Measurements from ENCODE around the gene TRIL.

Gene TRIL

DNA sequence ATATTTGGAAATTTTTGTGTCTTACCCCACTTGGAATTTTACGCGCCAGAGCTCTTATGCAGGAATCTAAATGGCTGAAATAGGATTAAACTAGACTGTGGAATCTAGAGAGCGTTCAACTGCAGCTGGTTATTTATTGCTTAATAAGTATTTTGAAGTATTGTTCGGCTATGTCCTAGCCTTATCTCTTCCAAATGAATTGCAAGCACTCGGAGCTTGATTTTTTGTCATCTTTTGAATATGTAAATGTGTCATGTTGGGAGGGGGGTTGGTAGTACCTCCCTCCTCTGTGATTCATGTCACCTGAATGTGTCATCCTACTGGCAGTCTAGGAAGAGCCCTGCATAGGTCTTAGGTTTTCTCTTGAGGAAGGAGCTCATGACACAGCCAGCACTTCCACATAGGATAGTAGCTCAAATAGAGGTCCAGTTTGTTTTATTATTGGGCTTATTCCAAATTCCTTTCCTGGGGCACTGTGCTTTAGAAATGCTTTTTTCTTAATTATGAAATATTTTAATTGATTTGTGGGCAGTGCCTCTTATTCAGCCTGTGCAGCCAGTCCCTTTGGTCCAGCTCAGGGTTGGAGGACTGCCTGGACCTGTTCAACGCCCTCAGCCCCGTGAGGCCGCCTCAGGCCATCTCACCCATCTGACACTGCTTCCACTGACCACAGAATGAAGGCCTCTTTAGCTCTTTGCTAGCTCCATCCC, 22.5 kb upstream of the TRIL start:
- DNase-seq = no peak

GRCh38 chr7:28979776-28980175, 21.6 kb upstream of the TRIL start:
- DNase-seq = no peak

GRCh38 chr7:28977881-28978280, 19.8 kb upstream of the TRIL start:
- no peak for DNase-seq

- no peak for DNase-seq
Measured at GRCh38 chr7:28976022-28976421, 17.9 kb upstream of the TRIL start.

DNA sequence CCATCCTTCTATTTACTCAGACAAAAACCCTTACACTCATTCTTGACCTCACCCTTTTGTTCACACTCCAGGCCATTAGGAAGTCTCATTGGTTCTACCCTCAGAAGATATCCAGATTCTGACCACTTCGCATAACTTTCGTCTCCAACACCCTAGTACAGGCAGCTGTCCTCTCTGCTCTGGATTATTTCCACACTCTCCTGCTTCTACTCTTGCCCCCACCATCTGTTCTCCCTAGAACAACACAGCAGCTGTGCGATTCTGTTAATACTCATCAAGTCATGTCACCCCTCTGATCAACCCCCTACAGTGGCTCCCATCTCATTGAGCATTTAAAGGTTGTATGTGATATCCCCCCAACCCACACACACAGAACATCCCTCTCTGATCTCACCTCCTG, 15.5 kb upstream of the TRIL start:
- no peak for DNase-seq

- DNase-seq = no peak
Measured at GRCh38 chr7:28964056-28964455, 5.9 kb upstream of the TRIL start.

GRCh38 chr7:28961972-28962371, 3.8 kb upstream of the TRIL start:
- DNase-seq = no peak

GRCh38 chr7:28960071-28960840, 2.1 kb upstream of the TRIL start:
- no peak for DNase-seq

- DNase-seq = no peak
Measured at GRCh38 chr7:28958980-28959347, 834 bp upstream of the TRIL start.

DNA sequence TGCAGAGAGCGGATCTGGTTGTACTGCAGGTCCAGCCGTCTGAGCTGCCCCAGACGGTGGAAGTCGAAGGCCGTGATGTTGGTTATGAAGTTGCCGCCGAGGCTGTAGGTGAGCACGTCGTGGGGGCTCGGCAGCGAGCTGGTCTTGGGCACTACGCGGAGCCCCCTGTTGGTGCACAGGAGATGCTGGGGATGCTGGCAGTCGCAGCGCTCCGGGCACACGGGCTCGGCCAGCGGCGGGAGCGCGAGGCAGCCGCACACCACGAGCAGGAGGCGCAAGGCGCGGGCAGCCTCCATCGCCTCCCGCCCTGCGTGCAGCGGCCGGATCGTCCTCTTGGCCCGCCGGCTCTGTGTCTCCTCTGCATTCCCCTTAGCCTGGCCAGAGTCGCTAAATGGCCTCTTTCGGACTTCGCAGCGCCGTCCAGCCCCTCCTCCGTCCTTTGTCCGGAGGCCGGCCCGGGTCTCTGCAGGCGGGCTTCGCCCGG, 337 bp downstream of the TRIL start:
- DNase-seq = no peak

GRCh38 chr7:28957064-28957750, 923 bp downstream of the TRIL start:
- no peak for DNase-seq

- DNase-seq = no peak
Measured at GRCh38 chr7:28956608-28957063, 1.5 kb downstream of the TRIL start.

- no peak for DNase-seq
Measured at GRCh38 chr7:28955718-28956607, 2.2 kb downstream of the TRIL start.

DNA sequence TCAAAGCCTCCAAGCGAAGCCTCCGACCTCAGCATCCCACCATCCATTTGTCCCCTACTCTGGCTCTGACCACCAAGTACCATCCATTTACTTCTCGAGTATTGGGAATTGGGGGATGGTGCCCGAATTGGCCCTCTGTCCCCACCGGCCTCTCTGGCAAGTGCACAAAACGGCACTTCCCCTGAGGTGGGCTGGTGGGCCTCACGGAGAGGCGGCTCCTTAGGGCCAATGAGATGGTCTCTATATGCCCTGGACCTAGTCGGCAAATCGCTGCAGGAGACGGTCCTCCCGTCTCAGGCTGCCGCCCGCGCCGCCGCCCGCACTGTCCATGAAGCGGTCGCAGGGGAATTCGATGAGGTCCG, 2.8 kb downstream of the TRIL start:
- no peak for DNase-seq

GRCh38 chr7:28954946-28955345, 3.2 kb downstream of the TRIL start:
- no peak for DNase-seq

DNA sequence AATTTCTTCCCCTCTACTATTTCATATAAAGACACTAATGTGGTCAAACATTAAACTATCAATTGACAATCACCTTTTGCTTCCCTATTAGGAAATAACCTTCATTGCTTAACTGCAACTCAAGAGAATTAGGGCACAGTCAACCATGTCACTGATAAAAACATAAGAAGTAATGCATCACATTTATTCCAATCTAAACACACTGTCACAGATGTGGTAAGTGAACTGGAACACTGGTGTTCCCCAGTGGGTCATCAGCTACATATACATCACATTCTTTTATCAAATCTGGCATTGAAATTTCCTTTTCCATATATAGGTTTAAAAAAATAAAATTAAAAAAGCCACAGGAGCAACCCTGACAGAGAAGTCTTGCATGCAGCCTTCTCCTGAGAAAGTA, 3.7 kb downstream of the TRIL start:
- no peak for DNase-seq

GRCh38 chr7:28953633-28954032, 4.5 kb downstream of the TRIL start:
- DNase-seq = no peak

- DNase-seq = no peak
Measured at GRCh38 chr7:28942168-28942567, 16.0 kb downstream of the TRIL start.

- DNase-seq = no peak
Measured at GRCh38 chr7:28941633-28942032, 16.5 kb downstream of the TRIL start.

DNA sequence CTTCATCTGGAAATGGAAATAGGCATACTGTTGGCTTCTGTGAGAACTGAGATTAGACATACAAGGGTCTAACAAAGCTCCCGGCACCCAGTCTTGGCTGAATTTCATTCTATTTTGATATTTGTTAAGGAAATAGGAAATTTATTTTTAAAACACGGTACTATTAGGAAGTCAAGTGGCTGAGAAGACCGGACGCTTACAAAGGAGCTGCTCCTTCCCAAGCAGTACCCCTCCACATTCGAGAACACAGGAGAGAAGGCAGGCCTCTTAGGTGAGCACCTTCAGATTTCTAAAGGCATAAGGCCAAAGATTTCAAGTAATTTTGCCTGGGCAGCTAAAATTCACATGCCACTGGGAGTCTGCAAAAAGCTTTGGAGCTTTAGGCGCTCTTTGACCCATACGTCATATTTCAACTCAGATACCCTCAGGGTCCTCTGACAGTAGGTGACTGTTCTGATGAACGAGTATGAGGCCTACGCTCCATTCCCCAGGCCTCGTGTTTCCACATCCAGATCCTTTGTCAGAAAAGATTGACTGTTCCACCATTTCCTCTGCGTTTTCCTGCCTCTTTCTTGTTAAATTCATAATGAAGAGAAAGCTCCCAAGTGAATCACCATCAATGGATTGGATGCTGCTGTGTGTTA, 17.3 kb downstream of the TRIL start:
- DNase-seq = no peak

- no peak for DNase-seq
Measured at GRCh38 chr7:28939844-28940544, 18.1 kb downstream of the TRIL start.

DNA sequence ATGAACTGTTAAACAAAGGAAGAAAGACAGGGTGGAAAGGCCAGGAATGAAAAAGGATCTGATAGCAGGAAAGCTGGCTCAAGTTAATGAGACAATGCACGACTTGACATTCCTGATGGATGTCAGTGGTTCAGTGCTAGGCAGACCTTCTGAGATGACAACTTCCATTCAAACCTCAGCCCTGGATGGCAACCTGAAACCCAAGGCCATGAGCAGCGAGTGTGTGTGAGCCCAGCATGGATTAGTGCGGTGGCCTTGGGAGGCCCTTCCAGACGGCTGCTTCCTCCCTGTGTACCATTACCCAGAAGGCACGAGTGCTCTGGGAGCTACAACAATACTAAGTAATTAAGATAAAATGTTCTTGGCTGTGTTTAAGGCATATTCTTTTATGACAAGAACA, 18.8 kb downstream of the TRIL start:
- no peak for DNase-seq

Measured in CD4-positive, alpha-beta T cell treated with Interleukin-6 for 4 hours (primary cell).